Measurements from ENCODE around the gene DNM2. TPM values are rescaled to one million over a fixed set of nuclear protein-coding genes. Genes with fewer than 3 reads are reported as not detected.

The DNM2 gene
- total and polyA plus RNA-seq, 10 of the 15 experiments (the other 5 are each of a cell fraction or from before 2014, with no cell fraction given): 1.2 to 146 (median 68.9) TPM

GRCh38 chr19:10748195-10748926 is 30.5 kb downstream of the DNM2 start (continued):
- TF ChIP-seq, protein P1, sequence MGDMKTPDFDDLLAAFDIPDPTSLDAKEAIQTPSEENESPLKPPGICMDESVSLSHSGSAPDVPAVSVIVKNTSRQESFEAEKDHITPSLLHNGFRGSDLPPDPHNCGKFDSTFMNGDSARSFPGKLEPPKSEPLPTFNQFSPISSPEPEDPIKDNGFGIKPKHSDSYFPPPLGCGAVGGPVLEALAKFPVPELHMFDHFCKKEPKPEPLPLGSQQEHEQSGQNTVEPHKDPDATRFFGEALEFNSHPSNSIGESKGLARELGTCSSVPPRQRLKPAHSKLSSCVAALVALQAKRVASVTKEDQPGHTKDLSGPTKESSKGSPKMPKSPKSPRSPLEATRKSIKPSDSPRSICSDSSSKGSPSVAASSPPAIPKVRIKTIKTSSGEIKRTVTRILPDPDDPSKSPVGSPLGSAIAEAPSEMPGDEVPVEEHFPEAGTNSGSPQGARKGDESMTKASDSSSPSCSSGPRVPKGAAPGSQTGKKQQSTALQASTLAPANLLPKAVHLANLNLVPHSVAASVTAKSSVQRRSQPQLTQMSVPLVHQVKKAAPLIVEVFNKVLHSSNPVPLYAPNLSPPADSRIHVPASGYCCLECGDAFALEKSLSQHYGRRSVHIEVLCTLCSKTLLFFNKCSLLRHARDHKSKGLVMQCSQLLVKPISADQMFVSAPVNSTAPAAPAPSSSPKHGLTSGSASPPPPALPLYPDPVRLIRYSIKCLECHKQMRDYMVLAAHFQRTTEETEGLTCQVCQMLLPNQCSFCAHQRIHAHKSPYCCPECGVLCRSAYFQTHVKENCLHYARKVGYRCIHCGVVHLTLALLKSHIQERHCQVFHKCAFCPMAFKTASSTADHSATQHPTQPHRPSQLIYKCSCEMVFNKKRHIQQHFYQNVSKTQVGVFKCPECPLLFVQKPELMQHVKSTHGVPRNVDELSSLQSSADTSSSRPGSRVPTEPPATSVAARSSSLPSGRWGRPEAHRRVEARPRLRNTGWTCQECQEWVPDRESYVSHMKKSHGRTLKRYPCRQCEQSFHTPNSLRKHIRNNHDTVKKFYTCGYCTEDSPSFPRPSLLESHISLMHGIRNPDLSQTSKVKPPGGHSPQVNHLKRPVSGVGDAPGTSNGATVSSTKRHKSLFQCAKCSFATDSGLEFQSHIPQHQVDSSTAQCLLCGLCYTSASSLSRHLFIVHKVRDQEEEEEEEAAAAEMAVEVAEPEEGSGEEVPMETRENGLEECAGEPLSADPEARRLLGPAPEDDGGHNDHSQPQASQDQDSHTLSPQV (IDR thresholded peaks at IDR 0.05): no peak
- TF ChIP-seq WRNIP1 (IDR thresholded peaks at IDR 0.05; ENCODE audit: borderline replicate concordance, low read depth, low read length) (no peak), ZNF622 (IDR thresholded peaks at IDR 0.05) (no peak), PAX8 (IDR thresholded peaks at IDR 0.05) (no peak), STAT3 (IDR thresholded peaks at IDR 0.05; ENCODE audit: low read depth, low read length) (no peak), SRF (IDR thresholded peaks at IDR 0.05; ENCODE audit: low read depth in 2 of 2, low read length in 2 of 2) (no peak), SREBF1 (IDR thresholded peaks at IDR 0.05; ENCODE audit: low read length) (no peak), NR2C2 (IDR thresholded peaks at IDR 0.05; ENCODE audit: borderline replicate concordance, control insufficient read depth, insufficient read length, low read depth) (no peak)
- TF ChIP-seq, protein P2, sequence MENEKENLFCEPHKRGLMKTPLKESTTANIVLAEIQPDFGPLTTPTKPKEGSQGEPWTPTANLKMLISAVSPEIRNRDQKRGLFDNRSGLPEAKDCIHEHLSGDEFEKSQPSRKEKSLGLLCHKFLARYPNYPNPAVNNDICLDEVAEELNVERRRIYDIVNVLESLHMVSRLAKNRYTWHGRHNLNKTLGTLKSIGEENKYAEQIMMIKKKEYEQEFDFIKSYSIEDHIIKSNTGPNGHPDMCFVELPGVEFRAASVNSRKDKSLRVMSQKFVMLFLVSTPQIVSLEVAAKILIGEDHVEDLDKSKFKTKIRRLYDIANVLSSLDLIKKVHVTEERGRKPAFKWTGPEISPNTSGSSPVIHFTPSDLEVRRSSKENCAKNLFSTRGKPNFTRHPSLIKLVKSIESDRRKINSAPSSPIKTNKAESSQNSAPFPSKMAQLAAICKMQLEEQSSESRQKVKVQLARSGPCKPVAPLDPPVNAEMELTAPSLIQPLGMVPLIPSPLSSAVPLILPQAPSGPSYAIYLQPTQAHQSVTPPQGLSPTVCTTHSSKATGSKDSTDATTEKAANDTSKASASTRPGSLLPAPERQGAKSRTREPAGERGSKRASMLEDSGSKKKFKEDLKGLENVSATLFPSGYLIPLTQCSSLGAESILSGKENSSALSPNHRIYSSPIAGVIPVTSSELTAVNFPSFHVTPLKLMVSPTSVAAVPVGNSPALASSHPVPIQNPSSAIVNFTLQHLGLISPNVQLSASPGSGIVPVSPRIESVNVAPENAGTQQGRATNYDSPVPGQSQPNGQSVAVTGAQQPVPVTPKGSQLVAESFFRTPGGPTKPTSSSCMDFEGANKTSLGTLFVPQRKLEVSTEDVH (IDR thresholded peaks at IDR 0.05; ENCODE audit: low read depth, partially characterized antibody): no peak
